K562 (cell line): ENCODE results near the gene KLHDC7A. TPM values are rescaled to one million over a fixed set of nuclear protein-coding genes. Genes with fewer than 3 reads are reported as not detected.

Source experiments
- ATAC-seq: fragments of 200-7000 bp; cut with Tn5 transposase; 3 replicates; pipeline ENCODE4 v1.9.1; 2020; ENCODE audit warnings: moderate library complexity
- BruUV-seq: library from RNA; stranded (reverse); fragments of 400-500 nt; replicated peaks from 2 replicates; lab custom pipeline; 2021; lab: Mats Ljungman, UMichigan
- CTCF ChIA-PET: fragments of 300-600 bp; formaldehyde crosslinking; extraction: SDS; loops from one replicate; lab custom pipeline; 2021; ENCODE audit warnings: low intra/inter-chr PET ratio; lab: Yijun Ruan, JAX
- POLR2A ChIA-PET: fragments of 300-600, 350-650 bp; sonication (Branson Sonifier 250); formaldehyde crosslinking; extraction: SDS; loops from one replicate; lab custom pipeline; 2021; ENCODE audit warnings: antibody characterized with exemption, inconsistent platforms; lab: Yijun Ruan, JAX
- DNase-seq, 4 experiments: peaks; one replicate each; pipeline versions ENCODE4 v3.0.0 to v3.0.0-alpha.2; 2011 to 2018; ENCODE audit warnings: low spot score in 3 of 4, mixed read lengths in 3 of 4; ENCODE audit errors: extremely low read depth in 1 of 4
- FAIRE-seq: peaks from 2 replicates; lab custom pipeline; 2011; peaks lifted over from hg19 to GRCh38; lab: Jason Lieb, UNC
- H2AFZ ChIP-seq: 2 replicates; pipeline ENCODE4 v1.6.0; 2011; ENCODE audit warnings: low read depth, low read length, control low read depth, inconsistent platforms
- H3K27ac ChIP-seq: fragments of 200-600 bp; 3 replicates; pipeline ENCODE4 v1.8.0; 2011; ENCODE audit warnings: low read depth, mild to moderate bottlenecking, control low read depth, inconsistent platforms, low read length, moderate library complexity, mixed read lengths; ENCODE audit errors: extremely low read depth
- H3K27me3 ChIP-seq, 2 experiments: fragments of 300-600 bp in 1 of 2; 2 replicates in 1 of 2; 3 replicates in 1 of 2; pipeline versions ENCODE4 v1.6.0 to v1.8.0; 2011; ENCODE audit warnings: inconsistent platforms in 2 of 2, low read length in 2 of 2, mild to moderate bottlenecking in 1 of 2, mixed read lengths in 1 of 2, moderate library complexity in 1 of 2; ENCODE audit not compliant: control insufficient read depth in 2 of 2, insufficient read depth in 2 of 2
- H3K36me3 ChIP-seq: fragments of 300-600 bp; 3 replicates; pipeline ENCODE4 v1.8.0; 2011; ENCODE audit warnings: mild to moderate bottlenecking, low read length, inconsistent platforms; ENCODE audit not compliant: control insufficient read depth, insufficient read depth
- H3K4me1 ChIP-seq, 2 experiments: fragments of 200-600 bp in 1 of 2; replicated peaks in 1 of 2; 2 replicates in 1 of 2; 3 replicates in 1 of 2; pipeline versions ENCODE4 v1.5.1 to v1.8.0; 2011; ENCODE audit warnings: inconsistent platforms in 2 of 2, low read length in 2 of 2, mild to moderate bottlenecking in 1 of 2, mixed read lengths in 1 of 2, moderate library complexity in 1 of 2; ENCODE audit not compliant: control insufficient read depth in 2 of 2, insufficient read depth in 2 of 2
- H3K4me2 ChIP-seq: 2 replicates; pipeline ENCODE4 v1.6.1; 2011; ENCODE audit warnings: low read length, control low read depth, inconsistent platforms, mixed read lengths; ENCODE audit not compliant: insufficient read depth
- H3K4me3 ChIP-seq: fragments of 200-600 bp; sonication (generic), shearing (Covaris generic); 2 replicates; pipeline ENCODE4 v1.5.1; 2016; ENCODE audit warnings: control low read depth, inconsistent platforms
- H3K79me2 ChIP-seq: fragments of 200-600 bp; 3 replicates; pipeline ENCODE4 v1.8.0; 2011; ENCODE audit warnings: low read length, inconsistent platforms; ENCODE audit not compliant: control insufficient read depth, insufficient read depth
- H3K9ac ChIP-seq, 2 experiments: 2 replicates each; pipeline versions ENCODE4 v1.6.0 to v1.6.1; 2011; ENCODE audit warnings: low read depth in 2 of 2, low read length in 2 of 2, control low read depth in 1 of 2, inconsistent platforms in 1 of 2, mild to moderate bottlenecking in 1 of 2, mixed read lengths in 1 of 2; ENCODE audit not compliant: insufficient read depth in 1 of 2
- H3K9me1 ChIP-seq: one replicate; pipeline ENCODE4 v1.6.0; 2011; ENCODE audit warnings: inconsistent platforms, mild to moderate bottlenecking, low read length, moderate library complexity; ENCODE audit not compliant: control insufficient read depth, insufficient read depth
- H3K9me3 ChIP-seq: replicated peaks from 2 replicates; pipeline ENCODE4 v1.5.1; 2011; ENCODE audit warnings: low read depth, low read length, inconsistent platforms; ENCODE audit not compliant: control insufficient read depth, insufficient read depth
- H4K20me1 ChIP-seq: replicated peaks from 2 replicates; pipeline ENCODE4 v1.6.1; 2011; ENCODE audit warnings: low read length, inconsistent platforms, mixed read lengths; ENCODE audit not compliant: control insufficient read depth, insufficient read depth
- BRF2 ChIP-seq: IDR thresholded peaks from 3 replicates; pipeline ENCODE4 v1.6.1; 2011; ENCODE audit warnings: borderline replicate concordance, mild to moderate bottlenecking; ENCODE audit not compliant: insufficient read length, insufficient read depth
- CBX5 ChIP-seq: IDR thresholded peaks from 2 replicates; pipeline ENCODE4 v1.6.1; 2014; ENCODE audit warnings: low read depth, borderline replicate concordance
- ETS1 ChIP-seq: conservative IDR thresholded peaks from 2 replicates; pipeline ENCODE4 v1.6.1; 2011; ENCODE audit warnings: low read depth, mild to moderate bottlenecking, low read length; ENCODE audit not compliant: control insufficient read depth
- GATAD2B ChIP-seq: fragments of 450-650 bp; IDR thresholded peaks from 2 replicates; pipeline ENCODE4 v1.6.1; 2017; ENCODE audit warnings: mild to moderate bottlenecking, borderline replicate concordance
- MYNN ChIP-seq, 2 experiments: sonication (generic); formaldehyde crosslinking in 1 of 2; IDR thresholded peaks; 2 replicates each; pipeline versions ENCODE4 v1.5.0 to v1.6.1; 2016 to 2020; ENCODE audit warnings: antibody characterized with exemption in 1 of 2, missing genetic modification reagents in 1 of 2
- NBN ChIP-seq: fragments of 450-650 bp; IDR thresholded peaks from 2 replicates; pipeline ENCODE4 v1.6.1; 2016; ENCODE audit warnings: low read depth, mild to moderate bottlenecking
- UBTF ChIP-seq, 2 experiments: IDR thresholded peaks; 2 replicates each; pipeline ENCODE4 v1.6.1; 2012; ENCODE audit warnings: improper control_type of control experiment in 2 of 2, low read depth in 2 of 2, low read length in 2 of 2, borderline replicate concordance in 1 of 2
- USF1 ChIP-seq: sonication (generic); formaldehyde crosslinking; IDR thresholded peaks from 2 replicates; pipeline ENCODE4 v1.9.0; 2022; ENCODE audit warnings: mild to moderate bottlenecking, missing genetic modification reagents
- ZNF280B ChIP-seq: fragments of 250-450 bp; sonication (Bioruptor Pico); IDR thresholded peaks from 2 replicates; pipeline ENCODE4 v1.5.1; 2021; ENCODE audit warnings: mild to moderate bottlenecking
- WGBS: fragments of 100-300 bp; shearing (Covaris generic); methylation state at CpG from one replicate; pipeline ENCODE4 v1.1.6; 2016; ENCODE audit warnings: low coverage, mixed read lengths; ENCODE audit not compliant: insufficient coverage; ENCODE audit errors: missing lambda C conversion rate; 5-methylcytosine and 5-hydroxymethylcytosine counted together
- in situ Hi-C: fragments of 300-500 bp; cut with MboI; formaldehyde crosslinking; loops from 4 replicates; pipeline ENCODE4 v1.15.0; 2018; ENCODE audit warnings: inconsistent platforms, mixed read lengths
- intact Hi-C: fragments of 100-400 bp; cut with micrococcal nuclease; formaldehyde crosslinking; loops from 2 replicates; pipeline ENCODE4 v1.14.2; 2022
- polyA plus RNA-seq, 8 experiments: library from polyadenylated mRNA; depleted of rRNA in 4 of 8; stranded (reverse) in 5 of 8; unstranded in 3 of 8; fragments of >200 nt; fragmentation: Nextera tagmentation in 2 of 8; fragmentation: Illumina TruSeq in 1 of 8; extraction: Ambion mirVana in 2 of 8; extraction: Trizol in 1 of 8; gene quantifications; 2 replicates each; pipeline versions ENCODE4 v1.2.1 to v1.2.3, GENCODE V29; 2011 to 2014; ENCODE audit warnings: inconsistent platforms in 1 of 8, missing spikeins in 1 of 8
- total RNA-seq, 7 experiments: library from RNA; depleted of rRNA in 6 of 7; stranded (reverse); fragments of >200 nt in 6 of 7; fragmentation: Illumina TruSeq in 2 of 7; extraction: Trizol in 2 of 7; gene quantifications; 2 replicates each; pipeline versions ENCODE4 v1.2.1 to v1.2.3, GENCODE V29; 2011 to 2021; ENCODE audit warnings: low replicate concordance in 1 of 7
- TF ChIP-seq, protein P1 (sequence below): fragments of 200-400 bp; formaldehyde crosslinking; IDR thresholded peaks from 2 replicates; pipeline ENCODE4 v1.6.1; 2017; ENCODE audit warnings: mild to moderate bottlenecking, low read depth, low read length, moderate library complexity
- TF ChIP-seq, protein P2 (sequence below): fragments of 250-450 bp; sonication (Bioruptor Pico); IDR thresholded peaks from 2 replicates; pipeline ENCODE4 v1.8.0; 2021; ENCODE audit warnings: moderate library complexity, mild to moderate bottlenecking, inconsistent platforms

Gene KLHDC7A
- total and polyA plus RNA-seq, 9 of the 15 experiments (the other 6 are each of a cell fraction or from before 2014, with no cell fraction given): 0.01 to 0.02 (median 0.01) TPM; not detected in 6

DNA sequence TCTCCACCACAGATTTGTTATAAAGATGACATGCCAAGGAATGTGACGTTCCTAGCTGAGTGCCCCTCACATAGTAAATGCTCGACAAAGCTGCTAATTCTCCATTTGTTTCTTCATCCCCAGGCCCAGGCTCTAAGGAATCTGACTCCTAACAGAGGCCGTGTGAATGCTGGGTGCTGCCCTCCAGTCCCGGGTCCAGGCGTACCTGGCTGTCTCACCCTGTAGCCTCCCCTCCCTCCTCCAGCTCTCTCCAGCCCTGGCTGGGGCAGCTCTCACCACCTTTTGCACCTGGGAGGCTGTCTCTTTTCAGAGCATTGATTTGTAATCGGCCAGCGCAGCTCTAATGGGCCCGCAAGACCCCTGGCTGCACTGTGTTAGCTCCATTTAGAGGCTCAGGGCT lies 11.2 kb upstream of the KLHDC7A start:
- Histone ChIP-seq H3K4me1 (no peaks in the 10 kb centered on the region; a peak in 1 of 5 replicates), H4K20me1 (0 out of 2 replicates have a peak, but pooled peaks cover 3% of the 10 kb centered on the region), H3K27me3 (peaks cover 0 to 17% of the 10 kb centered on the region in 2 experiments; a peak in 2 of 5 replicates), H3K9me3 (no peaks in the 10 kb centered on the region), H3K79me2 (no peaks in the 10 kb centered on the region), H3K4me3 (no peak overlapping the region), H3K9ac (no peak overlapping the region), H3K9me1 (no peaks in the 10 kb centered on the region), H3K36me3 (no peaks in the 10 kb centered on the region), H2AFZ (no peak overlapping the region), H3K4me2 (no peak overlapping the region), H3K27ac (no peak overlapping the region)
- no TSS peak for BruUV-seq
- intact Hi-C loops: no loop called here
- ChIA-PET POLR2A (interaction anchor here (0.6 to 1.3 kb wide), 2 partner anchors 11 to 52 kb away, joined by 3 to 4 read pairs; partner anchors contain the start of gene KLHDC7A), CTCF (no interaction called here)
- in situ Hi-C loops: no loop called here
- ATAC-seq (no peak), FAIRE-seq (no peak), DNase-seq (no peak)
- WGBS: 3% methylated on average over 8 of the region's 8 CpGs
- TF ChIP-seq GATAD2B: no peak
- TF ChIP-seq, protein P1, sequence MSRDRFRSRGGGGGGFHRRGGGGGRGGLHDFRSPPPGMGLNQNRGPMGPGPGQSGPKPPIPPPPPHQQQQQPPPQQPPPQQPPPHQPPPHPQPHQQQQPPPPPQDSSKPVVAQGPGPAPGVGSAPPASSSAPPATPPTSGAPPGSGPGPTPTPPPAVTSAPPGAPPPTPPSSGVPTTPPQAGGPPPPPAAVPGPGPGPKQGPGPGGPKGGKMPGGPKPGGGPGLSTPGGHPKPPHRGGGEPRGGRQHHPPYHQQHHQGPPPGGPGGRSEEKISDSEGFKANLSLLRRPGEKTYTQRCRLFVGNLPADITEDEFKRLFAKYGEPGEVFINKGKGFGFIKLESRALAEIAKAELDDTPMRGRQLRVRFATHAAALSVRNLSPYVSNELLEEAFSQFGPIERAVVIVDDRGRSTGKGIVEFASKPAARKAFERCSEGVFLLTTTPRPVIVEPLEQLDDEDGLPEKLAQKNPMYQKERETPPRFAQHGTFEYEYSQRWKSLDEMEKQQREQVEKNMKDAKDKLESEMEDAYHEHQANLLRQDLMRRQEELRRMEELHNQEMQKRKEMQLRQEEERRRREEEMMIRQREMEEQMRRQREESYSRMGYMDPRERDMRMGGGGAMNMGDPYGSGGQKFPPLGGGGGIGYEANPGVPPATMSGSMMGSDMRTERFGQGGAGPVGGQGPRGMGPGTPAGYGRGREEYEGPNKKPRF: no peak
- TF ChIP-seq NBN: no peak
- TF ChIP-seq USF1 (CRISPR knock-in tag): no peak
- TF ChIP-seq CBX5: no peak
- TF ChIP-seq MYNN (IDR thresholded peaks at IDR 0.05): no peak
- no peak for TF ChIP-seq MYNN (CRISPR knock-in tag; IDR thresholded peaks at IDR 0.05)
- no peak for TF ChIP-seq ETS1
- TF ChIP-seq BRF2: no peak
- TF ChIP-seq, protein P2, sequence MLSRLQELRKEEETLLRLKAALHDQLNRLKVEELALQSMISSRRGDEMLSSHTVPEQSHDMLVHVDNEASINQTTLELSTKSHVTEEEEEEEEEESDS (CRISPR knock-in tag): no peak
- TF ChIP-seq ZNF280B (CRISPR knock-in tag): no peak
- TF ChIP-seq UBTF (IDR thresholded peaks at IDR 0.05; ENCODE audit: borderline replicate concordance in 1 of 2, low read depth in 2 of 2, low read length in 2 of 2): no peak
